Mesothelial cell of epicardium (in vitro differentiated cells): ENCODE measurements around the gene SLC7A10. TPM values are rescaled to one million over a fixed set of nuclear protein-coding genes. Genes with fewer than 3 reads are reported as not detected.

Source experiments
- DNase-seq, 2 experiments: peaks; one replicate each; pipeline ENCODE4 v3.0.0; 2021; ENCODE audit warnings: low spot score in 2 of 2; ENCODE audit not compliant: unreplicated experiment in 2 of 2
- H3K27ac Mint-ChIP-seq: 2 replicates; pipeline ENCODE4 v1.8.0; 2021; ENCODE audit warnings: mixed read lengths
- H3K27me3 Mint-ChIP-seq: 2 replicates; pipeline ENCODE4 v1.8.0; 2021; ENCODE audit warnings: low read depth, mixed read lengths
- H3K36me3 Mint-ChIP-seq: 2 replicates; pipeline ENCODE4 v1.8.0; 2021; ENCODE audit warnings: mixed read lengths
- H3K4me1 Mint-ChIP-seq: 2 replicates; pipeline ENCODE4 v1.8.0; 2021; ENCODE audit warnings: mixed read lengths
- H3K4me3 Mint-ChIP-seq: 2 replicates; pipeline ENCODE4 v1.8.0; 2021; ENCODE audit warnings: mild to moderate bottlenecking, moderate library complexity, mixed read lengths
- H3K9me3 Mint-ChIP-seq: 2 replicates; pipeline ENCODE4 v1.8.0; 2021; ENCODE audit warnings: mixed read lengths
- total RNA-seq: library from RNA; stranded (reverse); gene quantifications from 3 replicates; pipeline ENCODE4 v1.2.1, GENCODE V29; 2021
- TF ChIP-seq, protein P1 (sequence below): fragments of 200-600 bp; sonication (generic); IDR thresholded peaks from one replicate; pipeline ENCODE4 v1.5.0; 2021; ENCODE audit warnings: antibody characterized with exemption; ENCODE audit not compliant: unreplicated experiment

Gene SLC7A10
- total RNA-seq, 1 donor from 2014 or later = 0.92 TPM

- Mint-ChIP-seq H3K9me3 (no peaks in the 10 kb centered on the region), H3K27ac (no peak overlapping the region), H3K27me3 (no peaks in the 10 kb centered on the region), H3K4me3 (no peak overlapping the region), H3K36me3 (no peaks in the 10 kb centered on the region), H3K4me1 (no peaks in the 10 kb centered on the region)
- DNase-seq = no peak
- TF ChIP-seq, protein P1, sequence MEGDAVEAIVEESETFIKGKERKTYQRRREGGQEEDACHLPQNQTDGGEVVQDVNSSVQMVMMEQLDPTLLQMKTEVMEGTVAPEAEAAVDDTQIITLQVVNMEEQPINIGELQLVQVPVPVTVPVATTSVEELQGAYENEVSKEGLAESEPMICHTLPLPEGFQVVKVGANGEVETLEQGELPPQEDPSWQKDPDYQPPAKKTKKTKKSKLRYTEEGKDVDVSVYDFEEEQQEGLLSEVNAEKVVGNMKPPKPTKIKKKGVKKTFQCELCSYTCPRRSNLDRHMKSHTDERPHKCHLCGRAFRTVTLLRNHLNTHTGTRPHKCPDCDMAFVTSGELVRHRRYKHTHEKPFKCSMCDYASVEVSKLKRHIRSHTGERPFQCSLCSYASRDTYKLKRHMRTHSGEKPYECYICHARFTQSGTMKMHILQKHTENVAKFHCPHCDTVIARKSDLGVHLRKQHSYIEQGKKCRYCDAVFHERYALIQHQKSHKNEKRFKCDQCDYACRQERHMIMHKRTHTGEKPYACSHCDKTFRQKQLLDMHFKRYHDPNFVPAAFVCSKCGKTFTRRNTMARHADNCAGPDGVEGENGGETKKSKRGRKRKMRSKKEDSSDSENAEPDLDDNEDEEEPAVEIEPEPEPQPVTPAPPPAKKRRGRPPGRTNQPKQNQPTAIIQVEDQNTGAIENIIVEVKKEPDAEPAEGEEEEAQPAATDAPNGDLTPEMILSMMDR = no peak
These were observed 39.3 kb upstream of the SLC7A10 start for GRCh38 chr19:33264881-33265445.

DNA sequence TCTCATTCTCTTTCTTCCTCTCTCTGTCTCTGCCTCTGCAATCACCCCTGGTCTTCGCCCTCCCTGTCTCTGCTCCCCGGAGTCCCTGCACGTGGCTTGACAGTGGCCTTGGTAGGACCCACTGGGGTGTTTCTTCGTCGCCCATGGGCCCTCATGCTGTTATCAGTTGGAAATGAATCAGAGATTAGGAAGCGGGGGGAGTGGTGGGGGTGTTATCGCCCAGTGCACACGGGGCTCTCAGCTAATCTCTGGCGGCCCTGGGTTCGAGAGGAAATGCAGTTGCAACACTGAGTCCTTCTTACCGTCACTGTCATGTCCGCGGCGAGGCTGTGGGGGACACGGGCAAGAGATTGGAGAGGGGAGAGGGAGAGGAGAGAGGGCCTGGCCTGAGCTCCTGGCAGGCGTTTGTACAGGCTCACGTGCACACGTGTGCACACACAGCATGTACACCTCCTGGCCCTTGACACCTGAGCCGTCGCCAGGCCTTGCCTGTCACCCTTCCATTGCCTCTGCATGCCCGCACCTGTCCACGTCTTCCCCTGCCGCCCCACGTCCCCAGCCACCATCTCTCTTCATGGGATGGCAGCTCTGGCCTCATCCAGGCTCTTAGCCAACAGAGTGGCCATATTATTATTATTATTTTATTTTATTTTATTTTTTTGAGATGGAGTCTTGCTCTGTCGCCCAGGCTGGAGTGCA lies 37.8 kb upstream of the SLC7A10 start:
- H3K4me1 Mint-ChIP-seq = no peaks in the 10 kb centered on the region
- DNase-seq = no peak
- H3K9me3 Mint-ChIP-seq = peaks cover under 1% of the 10 kb centered on the region
- H3K27ac Mint-ChIP-seq = no peak overlapping the region
- no peaks in the 10 kb centered on the region for H3K27me3 Mint-ChIP-seq
- TF ChIP-seq, protein P1 = no peak
- no peak overlapping the region for H3K4me3 Mint-ChIP-seq
- no peaks in the 10 kb centered on the region for H3K36me3 Mint-ChIP-seq

- Mint-ChIP-seq H3K4me1 (no peaks in the 10 kb centered on the region), H3K9me3 (peaks cover 8% of the 10 kb centered on the region), H3K4me3 (no peak overlapping the region), H3K27ac (no peak overlapping the region), H3K36me3 (no peaks in the 10 kb centered on the region), H3K27me3 (no peaks in the 10 kb centered on the region)
- no peak for DNase-seq
- TF ChIP-seq, protein P1 = no peak
These were observed 36.0 kb upstream of the SLC7A10 start for GRCh38 chr19:33261511-33262189.

DNA sequence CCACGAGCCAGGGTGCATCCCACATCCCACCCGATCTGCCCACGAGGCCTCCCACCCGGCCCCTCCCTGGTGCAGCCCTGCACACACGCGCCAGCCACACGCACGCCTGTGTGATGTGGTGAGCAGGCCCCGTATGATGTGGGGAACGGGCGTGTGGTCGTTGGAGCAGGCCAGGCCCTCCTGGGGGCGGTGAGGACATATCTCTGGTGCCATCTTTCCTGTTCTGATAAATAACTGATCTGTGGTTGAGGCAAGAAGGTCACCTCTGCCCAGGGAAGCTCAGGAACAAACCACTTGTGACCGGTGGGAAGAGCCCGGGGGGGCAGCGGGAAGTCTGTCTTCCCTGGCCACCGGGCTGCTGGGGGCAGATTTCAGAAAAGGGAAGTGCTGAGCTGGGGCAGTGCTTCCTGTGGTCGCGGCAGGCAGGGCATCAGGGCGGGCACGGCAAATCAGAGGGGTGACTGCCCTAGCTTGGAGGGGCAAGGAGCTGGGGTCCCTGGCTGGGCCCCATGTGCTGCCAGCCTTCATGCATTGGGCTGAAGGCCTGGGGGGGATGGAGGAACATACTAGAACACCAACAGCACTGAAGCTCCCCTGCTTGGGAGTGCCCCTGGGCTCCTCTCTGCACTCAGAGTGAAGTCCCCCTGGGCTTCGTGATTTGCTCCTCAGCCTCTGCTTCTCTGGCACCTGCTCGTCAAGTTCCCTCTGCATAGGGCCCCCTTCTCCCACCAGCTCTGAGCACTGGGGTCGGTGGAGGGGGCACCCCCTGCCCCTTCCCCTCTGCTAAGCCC lies 35.2 kb upstream of the SLC7A10 start:
- Mint-ChIP-seq H3K9me3 (peaks cover 8% of the 10 kb centered on the region), H3K27ac (no peak overlapping the region), H3K36me3 (no peaks in the 10 kb centered on the region), H3K4me3 (no peak overlapping the region), H3K27me3 (no peaks in the 10 kb centered on the region), H3K4me1 (no peaks in the 10 kb centered on the region)
- no peak for DNase-seq
- TF ChIP-seq, protein P1 = no peak

- H3K27me3 Mint-ChIP-seq = no peaks in the 10 kb centered on the region
- no peak overlapping the region for H3K27ac Mint-ChIP-seq
- H3K9me3 Mint-ChIP-seq = peaks cover 8% of the 10 kb centered on the region
- no peaks in the 10 kb centered on the region for H3K36me3 Mint-ChIP-seq
- TF ChIP-seq, protein P1 = no peak
- DNase-seq = no peak
- no peaks in the 10 kb centered on the region for H3K4me1 Mint-ChIP-seq
- no peak overlapping the region for H3K4me3 Mint-ChIP-seq
These were observed 33.9 kb upstream of the SLC7A10 start for GRCh38 chr19:33259539-33259938.
